GM18508 (cell line): ENCODE results near the gene SPOUT1.
"Not testable (repeated sequence)": the region's sequence is repeated elsewhere in the genome, so short reads cannot be mapped to it uniquely, and the experiment has no call there.

ENCODE experiments used
- ATAC-seq: cut with Tn5 transposase; IDR thresholded peaks from one replicate; pipeline ENCODE4 v1.9.1; 2021; ENCODE audit warnings: moderate number of reproducible peaks; ENCODE audit not compliant: insufficient read depth, unreplicated experiment

SPOUT1 gene

GRCh38 chr9:128829477-128830251 is at the start of gene SPOUT1:
SPOUT1 (minus strand) TSS chr9:128829794; CDS start chr9:128829780, 14 bp downstream.
- ATAC-seq, result peak; percentile 70

- no peak for ATAC-seq
Measured at GRCh38 chr9:128877852-128878251, 48.3 kb upstream of the SPOUT1 start.

GRCh38 chr9:128870941-128871265 is 41.3 kb upstream of the SPOUT1 start:
- ATAC-seq, result not testable (repeated sequence)

- ATAC-seq, result no peak
Measured at GRCh38 chr9:128870128-128870940, 40.7 kb upstream of the SPOUT1 start.

- ATAC-seq, result no peak
Measured at GRCh38 chr9:128863647-128864046, 34.1 kb upstream of the SPOUT1 start.

- no peak for ATAC-seq
Measured at GRCh38 chr9:128862401-128862851, 32.8 kb upstream of the SPOUT1 start.

- no peak for ATAC-seq
Measured at GRCh38 chr9:128861501-128861900, 31.9 kb upstream of the SPOUT1 start.

- no peak for ATAC-seq
Measured at GRCh38 chr9:128860937-128861336, 31.3 kb upstream of the SPOUT1 start.

- not testable (repeated sequence) for ATAC-seq
Measured at GRCh38 chr9:128858476-128858875, 28.9 kb upstream of the SPOUT1 start.

GRCh38 chr9:128854454-128854853 is 24.9 kb upstream of the SPOUT1 start:
- not testable (repeated sequence) for ATAC-seq

- not testable (repeated sequence) for ATAC-seq
Measured at GRCh38 chr9:128852646-128853045, 23.1 kb upstream of the SPOUT1 start.

GRCh38 chr9:128851779-128852600 is 22.4 kb upstream of the SPOUT1 start:
- not testable (repeated sequence) for ATAC-seq

- not testable (repeated sequence) for ATAC-seq
Measured at GRCh38 chr9:128851024-128851423, 21.4 kb upstream of the SPOUT1 start.

GRCh38 chr9:128847803-128848202 is 18.2 kb upstream of the SPOUT1 start:
- ATAC-seq, result no peak

- no peak for ATAC-seq
Measured at GRCh38 chr9:128846680-128847030, 17.1 kb upstream of the SPOUT1 start.

GRCh38 chr9:128845186-128845931 is 15.8 kb upstream of the SPOUT1 start:
- ATAC-seq, result no peak

- not testable (repeated sequence) for ATAC-seq
Measured at GRCh38 chr9:128843171-128843570, 13.6 kb upstream of the SPOUT1 start.

- ATAC-seq, result no peak
Measured at GRCh38 chr9:128841694-128842492, 12.3 kb upstream of the SPOUT1 start.

GRCh38 chr9:128840524-128840923 is 10.9 kb upstream of the SPOUT1 start:
- ATAC-seq, result no peak
